Measurements from ENCODE around the gene KLF15.

Gene KLF15

DNA sequence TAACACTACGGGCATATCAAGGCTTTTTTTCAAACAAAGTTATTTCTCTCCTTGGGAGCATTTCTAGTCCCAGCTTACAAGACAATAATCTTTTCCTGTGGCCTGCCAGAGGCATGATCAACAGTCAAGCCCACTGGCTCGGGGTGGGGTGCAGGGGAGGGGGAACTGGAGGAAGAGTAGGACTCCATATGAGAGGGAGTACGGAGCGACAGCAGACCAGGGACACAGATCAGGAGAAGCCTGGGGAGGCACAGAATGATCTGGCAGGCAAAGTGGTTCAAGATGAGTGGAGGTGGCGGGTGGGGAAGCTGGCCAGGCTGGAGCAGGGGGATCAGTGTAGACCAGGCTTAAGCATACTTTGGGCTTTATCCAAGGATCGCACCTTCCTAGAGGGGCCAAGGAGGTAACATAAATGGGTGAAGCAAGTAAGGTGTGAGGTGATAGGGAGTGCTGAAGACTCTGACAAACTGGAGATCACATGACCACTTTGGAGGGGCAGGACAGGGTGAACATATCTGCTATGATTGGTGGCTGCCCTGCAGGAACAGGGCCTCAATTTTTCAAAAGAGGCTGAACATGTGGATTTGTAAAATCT, 37.4 kb downstream of the KLF15 start:
- DNase-seq (ENCODE audit: low read depth), result no peak

GRCh38 chr3:126317029-126317996, 39.9 kb downstream of the KLF15 start:
- no peak for DNase-seq (ENCODE audit: low read depth)

DNA sequence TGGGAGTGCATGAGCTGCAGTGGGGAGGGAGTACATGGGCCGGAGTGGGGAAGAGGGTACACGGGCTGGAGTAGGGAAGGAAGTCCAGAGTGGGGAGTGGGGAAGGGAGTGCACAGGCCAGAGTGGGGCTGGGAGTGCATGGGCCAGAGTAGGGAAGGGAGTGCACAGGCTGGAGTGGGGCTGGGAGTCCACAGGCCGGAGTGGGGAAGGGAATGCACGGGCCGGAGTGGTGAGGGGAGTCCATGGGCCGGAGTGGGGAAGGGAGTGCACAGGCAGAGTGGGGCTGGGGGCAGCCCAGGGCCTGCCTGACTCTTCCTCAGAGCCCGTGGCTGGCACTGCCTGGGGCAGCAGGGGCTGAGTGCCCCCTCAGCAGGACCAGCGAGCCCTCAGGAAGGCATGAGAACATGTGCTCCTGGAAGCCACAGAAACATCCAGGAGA, 40.7 kb downstream of the KLF15 start:
- DNase-seq (ENCODE audit: low read depth), result no peak

GRCh38 chr3:126316031-126316461, 41.2 kb downstream of the KLF15 start:
- DNase-seq (ENCODE audit: low read depth), result no peak

DNA sequence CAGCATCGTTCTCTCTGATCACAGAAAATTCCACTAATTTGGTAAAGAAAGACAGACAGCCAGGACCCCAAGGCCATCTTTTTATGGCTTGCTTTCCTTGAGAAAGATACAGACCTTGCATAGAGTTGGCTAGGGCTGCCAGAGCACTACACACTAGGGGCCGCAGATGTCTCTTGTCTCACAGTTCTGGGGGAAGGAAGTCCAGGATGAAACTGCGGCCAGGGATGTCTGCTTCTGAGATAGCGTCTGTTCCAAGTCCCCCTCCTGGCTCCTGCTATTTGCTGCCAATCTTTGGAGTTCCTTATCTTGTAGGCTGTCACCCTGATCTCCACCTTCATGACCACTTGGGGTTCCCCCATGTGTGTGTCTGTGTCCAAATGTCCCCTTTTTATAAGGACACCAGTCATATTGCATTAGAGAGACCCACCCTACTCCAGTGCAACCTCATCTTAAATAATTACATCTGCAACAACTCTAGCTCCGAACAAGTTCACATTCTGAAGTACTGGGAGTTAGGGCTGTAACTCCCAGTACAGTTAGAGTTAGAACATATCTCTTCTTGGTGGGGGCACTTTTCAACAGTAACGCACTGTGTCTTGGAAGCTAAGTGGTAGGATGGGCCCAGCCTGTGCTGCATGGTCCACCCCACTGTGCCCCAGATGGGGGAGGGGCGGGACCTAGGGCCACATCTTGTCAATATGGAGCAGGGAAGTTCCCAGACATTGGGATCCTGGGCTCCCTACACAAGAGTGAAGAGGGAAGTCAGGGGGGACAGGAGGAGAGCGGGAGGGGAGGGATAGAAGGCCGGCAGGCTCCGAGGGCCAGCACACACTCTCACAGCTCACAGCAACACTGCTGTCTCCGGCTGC, 42.2 kb downstream of the KLF15 start:
- DNase-seq (ENCODE audit: low read depth), result no peak

DNA sequence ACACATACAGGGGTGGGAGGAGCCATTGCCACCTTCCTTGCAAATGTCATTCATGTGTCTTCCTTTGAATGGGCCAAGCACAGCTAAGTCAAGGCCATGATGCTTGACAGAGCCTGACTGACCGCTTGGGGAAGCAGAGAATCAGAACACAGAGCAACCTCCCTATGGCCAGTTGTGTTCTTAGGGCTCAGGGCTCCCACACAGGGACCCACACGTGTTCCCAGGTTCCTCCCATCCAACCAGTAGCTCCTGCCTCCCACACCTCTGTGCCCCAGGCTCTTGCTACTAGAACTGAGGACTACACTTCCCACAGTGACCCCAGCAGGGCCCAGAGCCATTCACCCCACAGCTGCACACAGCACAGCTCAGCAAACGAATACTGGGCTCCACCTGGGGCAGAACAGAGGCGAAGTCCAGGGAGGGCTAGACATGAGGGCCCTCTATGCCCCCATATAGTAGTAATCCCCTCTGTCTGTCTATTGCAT, 42.9 kb downstream of the KLF15 start:
- DNase-seq (ENCODE audit: low read depth), result no peak

DNA sequence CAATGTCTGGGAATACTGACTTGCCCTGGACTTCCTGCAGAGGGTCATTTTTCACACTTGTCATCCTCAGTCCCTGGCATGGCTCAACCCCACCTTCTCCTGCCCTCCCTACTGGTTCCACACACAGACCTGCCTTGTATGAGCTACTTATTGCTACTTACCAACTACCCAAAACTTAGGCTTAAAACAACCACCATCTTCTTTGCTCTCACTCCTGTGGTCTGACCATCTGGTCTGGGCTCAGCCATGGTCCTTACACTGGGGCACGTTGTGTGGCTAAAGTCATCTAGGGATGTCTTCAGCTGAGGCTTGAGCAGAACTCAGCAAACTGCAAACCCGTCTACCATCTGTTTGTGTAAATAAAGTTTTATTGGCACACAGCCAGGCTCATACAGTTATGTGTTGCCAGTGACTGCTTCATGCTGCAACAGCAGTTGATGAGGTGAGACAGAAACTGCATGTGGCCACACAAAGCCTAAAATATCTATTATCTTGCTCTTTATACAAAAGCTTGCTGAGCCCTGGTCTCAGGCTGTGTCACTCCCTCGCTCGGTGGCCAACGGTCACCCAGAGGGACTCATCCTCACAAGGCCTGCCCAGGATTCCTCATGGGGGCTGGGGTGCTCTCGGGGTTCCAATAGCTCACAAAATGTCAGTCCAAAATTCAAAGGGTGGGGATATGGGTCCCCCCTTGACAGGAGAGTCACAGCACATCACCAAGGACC, 43.5 kb downstream of the KLF15 start:
- no peak for DNase-seq (ENCODE audit: low read depth)

DNA sequence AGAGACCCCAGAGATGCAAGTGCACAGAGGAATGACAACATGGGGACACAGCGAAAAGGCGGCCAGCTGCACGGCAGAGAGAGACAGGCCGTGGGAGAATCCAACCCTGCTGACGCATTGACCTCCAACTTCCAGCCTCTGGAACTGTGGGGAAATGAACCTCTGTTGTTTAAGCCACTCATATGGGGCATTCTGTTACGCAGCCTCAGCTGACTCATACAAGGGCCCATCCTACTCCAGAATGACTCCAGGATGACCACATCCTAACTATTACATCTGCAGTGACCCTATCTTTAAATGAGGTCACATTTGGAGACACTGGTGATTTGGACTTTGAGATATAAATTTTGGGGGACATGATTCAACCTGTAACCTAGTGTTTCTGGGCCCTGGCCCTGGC, 44.0 kb downstream of the KLF15 start:
- DNase-seq (ENCODE audit: low read depth), result no peak

GRCh38 chr3:126312341-126312740, 44.9 kb downstream of the KLF15 start:
- no peak for DNase-seq (ENCODE audit: low read depth)

GRCh38 chr3:126311338-126311978, 45.8 kb downstream of the KLF15 start:
- DNase-seq (ENCODE audit: low read depth), result no peak

- no peak for DNase-seq (ENCODE audit: low read depth)
These were observed 46.4 kb downstream of the KLF15 start for GRCh38 chr3:126310816-126311215.

GRCh38 chr3:126309861-126310655, 47.1 kb downstream of the KLF15 start:
- no peak for DNase-seq (ENCODE audit: low read depth)

DNA sequence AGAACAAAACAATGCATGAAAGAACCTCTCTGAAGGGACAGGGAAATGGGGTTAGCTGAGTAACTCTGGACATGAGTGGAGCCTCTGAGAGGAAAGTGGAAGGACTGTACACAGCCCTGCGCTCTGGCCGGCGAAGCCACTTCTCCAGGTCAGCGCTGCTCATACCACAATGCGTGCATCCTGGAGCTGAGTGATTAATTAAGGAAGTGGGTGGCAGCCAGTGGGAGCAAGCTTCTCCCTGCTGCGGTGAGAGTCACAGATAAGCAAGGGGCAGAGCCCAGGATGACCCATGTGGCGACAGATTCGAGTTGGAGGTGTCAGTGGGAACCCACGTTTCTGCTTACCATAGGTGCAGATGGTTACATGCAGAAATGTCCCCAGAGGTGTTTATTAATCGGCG, 48.0 kb downstream of the KLF15 start:
- DNase-seq (ENCODE audit: low read depth), result no peak

DNA sequence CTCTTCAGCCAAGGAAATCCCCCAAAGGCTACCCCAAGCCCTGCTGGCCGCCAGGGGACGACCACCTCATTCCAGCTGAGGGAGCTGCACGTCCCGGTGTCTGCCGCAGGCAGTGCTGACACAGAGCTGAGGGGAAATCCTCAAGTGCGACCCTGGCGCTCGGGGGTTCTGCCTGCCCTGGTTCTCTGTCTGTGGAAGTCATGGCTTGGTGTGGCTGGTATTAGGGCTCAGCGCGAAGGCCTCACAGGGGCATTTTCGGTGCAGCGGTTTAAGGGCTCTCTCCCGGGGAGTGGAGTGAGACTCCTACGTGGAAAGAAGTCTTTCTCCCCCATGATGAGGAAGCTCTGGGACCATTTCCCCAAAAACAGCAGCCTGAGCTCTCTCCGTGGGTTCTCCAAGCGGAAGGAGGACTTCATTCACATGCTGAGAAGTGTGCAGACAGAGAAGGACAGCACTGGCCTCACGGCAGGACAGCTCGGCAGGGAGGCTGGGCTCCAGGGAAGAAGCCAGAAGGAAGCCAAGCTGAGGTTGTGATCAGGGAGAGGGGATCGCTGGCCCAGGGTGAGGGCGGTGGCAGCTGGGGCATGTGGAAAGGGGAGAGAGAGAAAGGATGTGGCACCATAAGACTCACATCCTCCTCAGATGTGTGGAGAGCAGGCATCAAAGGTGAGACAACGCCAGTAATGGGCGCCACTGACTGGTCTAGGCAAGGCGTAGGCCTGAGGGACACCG, 48.6 kb downstream of the KLF15 start:
- no peak for DNase-seq (ENCODE audit: low read depth)

DNA sequence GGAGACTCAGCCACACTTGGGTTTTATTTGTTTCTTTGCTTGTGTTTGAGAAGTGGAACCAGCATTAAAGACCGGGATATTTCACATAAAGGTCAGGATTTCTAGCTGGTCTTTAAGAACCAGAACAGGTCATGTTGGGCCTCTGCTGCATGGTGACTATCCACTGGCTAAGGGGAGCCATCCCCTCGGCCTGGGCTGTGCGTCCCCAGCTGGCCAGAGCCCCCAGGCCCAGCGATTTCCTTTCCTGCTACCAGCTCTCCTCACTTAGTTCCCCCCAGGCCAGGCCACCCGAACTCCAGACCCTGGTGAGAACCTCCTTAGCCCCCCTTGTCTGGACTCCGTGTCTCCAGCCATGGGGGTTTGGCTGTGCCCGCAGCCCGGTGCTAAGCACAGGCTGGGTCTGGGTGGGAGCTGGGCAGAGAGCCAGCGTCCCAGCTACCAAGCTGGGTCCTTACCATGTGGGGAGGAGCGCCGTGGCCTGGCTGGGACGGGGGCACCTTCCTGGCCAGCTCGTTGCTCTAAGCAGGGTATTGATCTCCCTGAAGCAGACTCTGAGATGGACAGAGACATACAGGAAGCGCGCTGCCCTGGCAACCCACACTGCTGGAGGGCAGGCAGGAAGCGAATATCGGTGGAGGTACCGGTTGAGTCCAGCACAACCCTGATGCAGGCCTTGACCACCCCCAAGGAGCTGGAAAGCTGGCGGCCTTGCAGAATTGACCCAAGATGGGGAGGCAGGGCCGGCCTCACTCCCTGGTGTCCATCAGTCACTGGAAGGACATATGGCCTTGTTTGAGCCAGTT, 49.4 kb downstream of the KLF15 start:
- DNase-seq (ENCODE audit: low read depth), result no peak

- DNase-seq (ENCODE audit: low read depth), result no peak
These were observed 50.2 kb downstream of the KLF15 start for GRCh38 chr3:126306888-126307482.

DNA sequence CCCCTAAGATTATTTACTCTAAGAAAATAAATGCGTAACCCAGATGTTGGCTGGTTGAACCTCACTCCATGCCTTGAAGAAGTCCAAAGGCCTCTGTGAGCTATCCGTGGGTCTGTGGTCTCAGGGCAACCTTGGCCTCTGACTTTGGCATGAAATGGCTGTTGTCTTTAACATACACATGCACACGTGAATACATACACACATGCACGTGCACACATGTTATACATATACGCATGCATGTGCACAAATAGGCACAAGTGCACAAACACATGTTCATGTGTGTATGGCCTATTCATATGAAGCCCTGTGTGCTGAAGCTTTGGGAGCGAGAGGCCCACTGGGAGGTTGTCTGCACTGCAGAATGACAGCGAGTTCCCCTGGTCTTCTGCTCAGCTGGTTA, 50.8 kb downstream of the KLF15 start:
- no peak for DNase-seq (ENCODE audit: low read depth)

DNA sequence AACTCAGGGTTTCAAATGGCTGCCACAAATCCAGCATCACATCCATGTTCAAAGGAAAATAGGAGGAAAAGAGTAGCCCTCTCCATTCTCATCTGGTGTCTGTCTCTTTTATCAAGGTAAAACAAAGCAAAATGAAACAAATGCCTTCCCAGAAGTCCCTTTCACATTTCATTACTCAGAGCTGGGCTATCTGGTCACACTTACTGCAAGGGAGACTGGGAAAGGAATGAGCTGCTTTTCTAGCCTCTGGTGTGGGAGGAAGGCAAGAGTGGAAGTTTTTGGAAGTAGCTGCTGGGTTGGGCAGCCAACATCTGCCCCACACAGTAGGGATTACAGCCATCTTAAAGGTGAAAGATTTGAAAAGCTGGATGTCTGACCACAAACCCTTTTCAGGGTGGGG, 51.8 kb downstream of the KLF15 start:
- DNase-seq (ENCODE audit: low read depth), result no peak

All from activated gamma-delta T cell treated with anti-CD3 and anti-CD28 coated beads, Interleukin-2, amount 50 U/mL, for 16 hours (primary cell).